Activated naive CD4-positive, alpha-beta T cell treated with Interleukin-2 at 50 U/mL for 16 hours (primary cell): ENCODE data around the gene GP1BA.

Experiments used
- DNase-seq: peaks from one replicate; pipeline ENCODE4 v3.0.0-alpha.2; 2020

The GP1BA gene

DNA sequence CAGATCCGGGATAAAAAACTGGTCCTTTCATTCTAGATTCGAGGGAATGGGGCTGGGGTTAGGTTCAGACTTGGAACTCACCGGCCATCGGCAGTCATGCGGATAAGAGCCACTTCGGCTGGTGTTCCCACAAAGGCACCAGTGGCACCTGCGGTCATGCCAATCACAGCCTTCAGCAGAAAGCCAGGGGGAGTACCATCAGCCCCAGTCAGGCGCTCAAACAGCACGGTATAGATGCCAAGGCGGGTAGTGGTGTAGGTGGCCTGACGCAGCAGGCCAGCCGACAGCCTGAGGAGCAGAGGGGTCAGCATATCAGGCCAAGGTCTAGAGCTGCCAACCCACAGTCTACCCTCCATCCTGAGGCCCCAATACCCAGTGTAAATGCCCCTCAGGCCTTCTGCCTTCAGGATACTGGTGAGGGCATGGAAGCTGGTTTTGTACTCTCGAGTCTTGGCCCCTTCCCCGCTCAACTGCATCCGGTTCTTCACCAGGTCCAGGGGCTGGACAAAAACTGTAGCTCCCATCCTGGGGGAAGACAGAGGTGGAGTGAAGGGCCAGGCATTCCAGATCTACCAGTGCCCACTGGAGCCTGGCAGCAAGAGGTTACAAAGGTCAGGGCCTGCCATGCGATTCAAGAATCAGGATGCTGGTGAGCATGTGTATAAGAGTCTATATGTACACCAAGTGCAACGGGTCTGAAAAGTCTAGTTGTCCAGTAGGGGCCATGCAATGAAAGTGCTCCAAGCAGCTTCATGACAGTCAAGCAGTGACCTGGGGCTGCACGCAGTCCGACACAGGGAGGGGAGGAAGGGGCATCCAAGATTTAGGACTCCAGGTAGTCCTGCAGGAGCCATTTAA, 6.8 kb downstream of the GP1BA start:
- no peak for DNase-seq

GRCh38 chr17:4939546-4939795, 7.4 kb downstream of the GP1BA start:
- peak; percentile 27 for DNase-seq

- DNase-seq, result peak; percentile 97
Measured at GRCh38 chr17:4939796-4940554, 7.9 kb downstream of the GP1BA start, which contains the start of the genes RNF167 and SLC25A11. Gene RNF167, plus strand, starts transcription at chr17:4940268. Its CDS starts 642 bp downstream, at chr17:4940910. Gene SLC25A11, minus strand, starts transcription at chr17:4940046. Its CDS starts 136 bp downstream, at chr17:4939910.

GRCh38 chr17:4940555-4941318, 8.7 kb downstream of the GP1BA start:
- DNase-seq, result peak; percentile 47

GRCh38 chr17:4941319-4941610, 9.2 kb downstream of the GP1BA start:
- no peak for DNase-seq

DNA sequence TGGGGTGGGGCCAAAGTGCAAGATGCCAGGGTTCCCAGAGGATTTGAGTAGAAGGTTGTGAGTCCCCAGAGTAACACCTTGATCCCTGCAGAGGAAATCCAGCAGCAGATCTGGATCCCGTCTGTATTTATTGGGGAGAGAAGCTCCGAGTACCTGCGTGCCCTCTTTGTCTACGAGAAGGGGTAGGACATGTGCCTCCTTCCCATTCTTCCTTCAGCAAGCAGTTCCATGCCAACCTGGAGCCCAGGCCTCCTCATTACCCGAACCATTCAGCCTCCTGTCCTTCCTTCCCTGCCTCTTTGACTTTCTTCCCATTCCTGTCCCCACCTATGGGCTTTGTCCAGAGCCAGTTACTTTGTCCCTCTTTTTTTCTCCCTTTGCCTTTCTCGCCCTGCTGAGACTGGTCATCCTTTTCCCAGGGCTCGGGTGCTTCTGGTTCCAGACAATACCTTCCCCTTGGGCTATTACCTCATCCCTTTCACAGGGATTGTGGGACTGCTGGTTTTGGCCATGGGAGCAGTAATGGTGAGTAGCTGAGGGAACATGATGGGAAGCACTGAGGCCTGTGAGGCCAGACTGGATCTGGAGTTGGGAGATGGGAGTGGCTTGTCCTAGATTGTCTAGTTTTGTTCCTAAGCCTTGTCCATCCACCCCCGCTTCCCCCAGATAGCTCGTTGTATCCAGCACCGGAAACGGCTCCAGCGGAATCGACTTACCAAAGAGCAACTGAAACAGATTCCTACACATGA, 10.9 kb downstream of the GP1BA start:
- DNase-seq, result no peak

DNA sequence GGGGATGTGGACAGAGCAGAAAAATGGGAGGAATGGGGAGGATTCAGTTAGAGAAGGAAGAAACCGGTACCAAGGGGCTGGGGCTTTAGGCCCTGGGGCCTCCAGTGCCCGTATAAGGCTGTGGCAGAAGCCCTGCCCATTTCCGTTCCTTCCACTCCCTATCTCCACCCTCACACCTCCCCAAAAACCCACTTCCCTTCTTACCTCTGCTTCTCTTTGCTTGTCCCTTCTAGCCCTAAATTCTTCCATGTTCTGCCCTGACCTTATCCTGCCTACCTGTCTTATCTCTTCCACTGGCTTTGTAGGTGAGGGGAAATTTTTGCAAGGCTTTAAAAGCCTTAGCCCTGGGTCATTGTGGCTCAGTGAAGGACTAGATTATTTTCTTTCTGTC, 12.1 kb downstream of the GP1BA start:
- peak; percentile 40 for DNase-seq

DNA sequence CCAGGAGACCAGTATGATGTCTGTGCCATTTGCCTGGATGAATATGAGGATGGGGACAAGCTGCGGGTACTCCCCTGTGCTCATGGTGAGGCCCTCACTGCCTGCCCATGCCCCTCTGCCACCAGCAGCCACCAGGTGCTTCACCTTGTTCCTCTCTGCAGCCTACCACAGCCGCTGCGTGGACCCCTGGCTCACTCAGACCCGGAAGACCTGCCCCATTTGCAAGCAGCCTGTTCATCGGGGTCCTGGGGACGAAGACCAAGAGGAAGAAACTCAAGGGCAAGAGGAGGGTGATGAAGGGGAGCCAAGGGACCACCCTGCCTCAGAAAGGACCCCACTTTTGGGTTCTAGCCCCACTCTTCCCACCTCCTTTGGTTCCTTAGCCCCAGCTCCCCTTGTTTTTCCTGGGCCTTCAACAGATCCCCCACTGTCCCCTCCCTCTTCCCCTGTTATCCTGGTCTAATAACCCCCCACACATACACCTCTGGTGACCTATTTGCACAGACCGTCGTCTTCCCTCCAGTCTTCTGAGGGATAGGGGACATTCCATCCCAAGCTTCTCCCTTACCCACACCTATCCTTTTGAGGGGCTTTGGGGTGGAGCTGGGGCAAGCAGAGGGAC, 12.6 kb downstream of the GP1BA start:
- DNase-seq, result no peak

DNA sequence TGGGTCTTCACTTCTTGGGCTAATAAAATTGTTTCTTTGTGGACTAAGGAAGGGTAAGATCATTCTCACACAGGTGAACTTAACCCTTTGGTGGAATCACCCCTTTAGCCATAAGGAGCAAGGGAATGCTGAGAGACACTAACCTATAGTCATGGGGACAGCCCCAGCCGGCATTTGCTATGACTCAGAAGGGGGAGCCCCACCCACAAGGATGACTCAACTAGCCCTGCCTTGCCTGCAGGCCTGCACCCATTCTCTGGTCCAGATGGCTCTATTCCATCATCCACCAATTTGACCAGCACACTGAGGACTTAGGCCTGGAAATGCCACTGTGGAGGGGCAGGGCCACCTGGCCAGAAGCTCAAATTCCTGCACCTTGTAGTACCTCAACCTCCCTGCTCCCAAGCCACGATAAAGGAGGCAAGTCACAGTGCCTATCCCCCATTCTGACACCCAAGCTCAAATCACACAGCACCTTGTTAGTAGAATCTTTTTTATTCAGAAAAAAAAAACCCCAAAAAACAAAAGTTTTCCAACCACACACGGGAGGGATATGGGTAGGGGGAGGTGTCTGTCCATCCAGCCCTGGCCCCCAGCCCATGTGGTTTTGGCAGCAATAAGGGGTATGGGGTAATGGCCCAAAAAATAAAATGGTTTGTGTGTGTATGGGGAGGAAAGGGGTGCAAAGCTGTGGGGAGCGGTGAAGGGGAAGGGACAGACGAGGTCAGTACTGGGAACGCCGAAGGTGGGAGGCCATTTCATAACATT, 13.3 kb downstream of the GP1BA start:
- peak; percentile 89 for DNase-seq

DNA sequence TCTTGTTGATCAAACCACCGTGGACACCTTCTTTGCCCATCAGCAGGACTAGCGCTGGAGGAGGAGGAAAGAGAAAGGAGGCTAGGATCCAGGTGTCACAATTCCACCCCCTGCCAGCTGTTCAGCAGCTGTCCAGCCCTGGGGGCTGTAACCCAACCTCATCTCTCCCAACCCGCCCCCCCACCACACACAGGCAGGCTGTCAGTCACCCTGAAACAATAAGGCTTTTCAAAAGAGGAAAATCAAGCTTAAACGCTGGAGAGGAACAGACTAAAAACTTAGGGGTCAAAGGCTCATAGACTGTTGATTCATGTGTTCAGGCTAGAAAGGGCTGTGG, 13.8 kb downstream of the GP1BA start:
- DNase-seq, result no peak

- DNase-seq, result no peak
Measured at GRCh38 chr17:4946312-4946976, 14.4 kb downstream of the GP1BA start.

- DNase-seq, result no peak
Measured at GRCh38 chr17:4947010-4947410, 14.9 kb downstream of the GP1BA start.

DNA sequence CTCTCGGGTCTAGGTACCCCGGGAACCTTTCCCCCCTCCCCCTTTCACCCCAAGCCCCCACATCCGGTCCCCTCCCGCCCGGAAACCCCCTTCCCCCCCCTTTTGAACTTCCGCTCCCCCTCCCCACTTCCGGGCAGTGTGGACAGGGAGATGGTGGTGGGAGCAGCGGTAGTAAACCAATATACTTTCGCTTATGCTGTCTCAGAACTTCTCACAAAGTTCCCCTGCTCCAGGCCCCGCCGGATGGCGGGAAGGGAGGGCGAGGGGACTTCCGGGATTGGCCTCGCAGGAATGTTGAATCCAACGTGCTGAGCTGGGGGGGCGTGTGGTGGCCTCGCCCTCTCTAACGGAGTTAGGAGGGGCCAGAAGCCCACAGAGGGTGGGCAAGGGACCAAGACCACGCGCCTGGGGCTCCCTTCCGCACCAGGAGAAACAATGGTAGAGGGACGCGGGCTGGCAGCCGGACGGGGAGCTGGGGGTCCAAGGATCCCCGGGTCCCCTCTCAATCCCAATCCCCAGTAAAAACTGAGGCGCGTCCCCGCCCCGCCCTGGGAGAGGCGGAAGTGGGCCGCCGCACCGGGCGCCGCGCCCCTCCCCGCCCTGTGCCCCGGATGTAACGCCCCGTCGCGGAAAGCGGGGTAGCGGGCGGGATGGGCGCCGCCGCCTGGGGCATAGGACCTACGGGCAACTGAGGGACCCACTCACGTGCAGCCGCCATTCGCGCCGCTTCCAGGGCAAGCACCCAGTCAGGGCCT, 15.5 kb downstream of the GP1BA start:
- peak; percentile 69 for DNase-seq

GRCh38 chr17:4948166-4948930, 16.3 kb downstream of the GP1BA start, which contains the start of gene PFN1:
Gene PFN1, minus strand, starts transcription at chr17:4948530. Its CDS starts 136 bp downstream, at chr17:4948394.
- peak; percentile 92 for DNase-seq

GRCh38 chr17:4948931-4949320, 16.8 kb downstream of the GP1BA start:
- DNase-seq, result peak; percentile 75

DNA sequence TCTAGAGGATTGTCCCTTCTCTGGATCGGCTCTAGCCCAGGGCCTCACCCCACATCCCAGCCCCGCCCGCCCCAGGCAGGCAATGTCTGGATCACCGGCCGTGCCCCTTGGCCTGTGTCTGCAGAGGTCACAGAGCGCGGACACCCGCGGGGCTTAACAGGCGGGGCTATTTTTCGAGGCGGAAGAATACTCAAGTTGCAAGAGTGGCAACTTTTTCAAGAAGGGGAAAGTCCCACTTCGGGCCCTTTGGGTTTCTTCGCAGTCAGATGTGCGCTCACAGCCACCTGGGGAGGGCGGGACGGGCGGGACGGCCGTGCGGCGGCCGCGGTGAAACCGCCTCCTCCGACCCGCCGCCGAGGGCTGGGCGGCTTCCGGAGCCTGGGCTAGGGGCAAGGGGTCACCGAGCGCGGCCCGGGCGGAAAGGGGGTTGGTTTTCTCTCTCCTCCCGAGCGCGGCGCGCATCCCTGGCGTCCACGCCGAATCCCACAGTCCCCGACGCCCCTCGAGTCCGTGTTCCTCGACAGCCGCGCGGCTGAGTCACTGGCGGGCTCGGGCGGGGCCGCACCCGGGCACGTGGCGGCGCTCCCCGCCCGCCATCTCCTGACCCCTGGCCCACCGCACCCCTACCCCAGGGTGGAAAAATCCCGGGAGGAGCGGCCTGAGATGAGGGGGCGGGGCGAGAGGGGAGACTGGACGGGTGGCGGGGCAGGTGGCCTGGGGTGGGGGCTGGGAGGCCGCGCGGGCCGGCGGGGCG, 17.4 kb downstream of the GP1BA start:
- DNase-seq, result peak; percentile 77

DNA sequence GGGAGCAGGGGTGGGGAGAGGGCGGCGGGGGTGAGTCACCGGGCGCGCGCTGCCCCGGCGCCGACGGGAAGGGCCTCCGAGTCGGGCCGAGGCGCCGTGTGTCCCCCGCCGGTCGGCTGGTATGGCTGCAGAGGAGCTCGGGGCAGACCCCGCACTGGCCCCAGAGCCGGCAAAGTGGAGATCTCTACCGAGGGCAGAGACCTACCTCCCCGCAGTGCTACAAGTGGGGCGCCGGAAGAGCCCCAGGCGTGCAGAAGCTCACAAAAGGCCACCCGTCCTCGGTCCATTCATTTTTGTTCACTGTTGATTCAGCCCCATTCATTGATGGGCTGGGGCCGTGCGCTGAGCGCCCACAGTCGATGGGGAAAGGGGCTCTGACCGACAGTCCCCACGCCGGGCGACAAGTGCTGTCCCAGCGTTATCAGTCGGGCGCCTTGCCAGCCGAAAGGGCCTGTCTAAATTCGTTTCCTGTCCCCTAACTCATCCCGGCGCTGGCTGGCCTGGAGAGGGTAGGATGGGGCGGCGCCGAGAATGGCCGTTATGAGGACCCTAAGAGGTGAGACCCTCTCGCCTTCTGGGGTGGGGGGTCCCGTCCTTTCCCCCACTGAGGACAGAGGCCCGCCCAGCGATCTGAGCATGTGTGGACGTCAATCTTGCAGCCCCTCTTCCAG, 18.1 kb downstream of the GP1BA start:
- DNase-seq, result peak; percentile 41

- DNase-seq, result no peak
Measured at GRCh38 chr17:4950746-4951204, 18.7 kb downstream of the GP1BA start, which contains the start of gene ENO3. Gene ENO3, plus strand, starts transcription at chr17:4951119. Its CDS starts 711 bp downstream, at chr17:4951830.
